KMS-11 (cell line): ENCODE data around the gene KLHL14.

Source experiments
- H2AFZ ChIP-seq: fragments of 200-600 bp; sonication (generic); 2 replicates; pipeline ENCODE4 v1.6.1; 2016; ENCODE audit warnings: antibody characterized with exemption, mixed run types, low read depth
- H3K27ac ChIP-seq: fragments of 200-600 bp; sonication (generic); 2 replicates; pipeline ENCODE4 v1.6.1; 2016; ENCODE audit warnings: mild to moderate bottlenecking, mixed run types
- H3K27me3 ChIP-seq: fragments of 200-600 bp; sonication (generic); 2 replicates; pipeline ENCODE4 v1.6.1; 2017; ENCODE audit warnings: mild to moderate bottlenecking, low read depth, mixed run types, moderate library complexity; ENCODE audit not compliant: insufficient read depth
- H3K36me3 ChIP-seq: fragments of 200-600 bp; sonication (generic); 2 replicates; pipeline ENCODE4 v1.6.1; 2017; ENCODE audit warnings: mild to moderate bottlenecking, mixed run types; ENCODE audit not compliant: insufficient read depth
- H3K4me1 ChIP-seq: fragments of 200-600 bp; sonication (generic); 2 replicates; pipeline ENCODE4 v1.6.1; 2016; ENCODE audit warnings: mild to moderate bottlenecking, low read depth, mixed run types; ENCODE audit not compliant: poor library complexity, severe bottlenecking
- H3K4me2 ChIP-seq: fragments of 200-600 bp; sonication (generic); 2 replicates; pipeline ENCODE4 v1.7.0; 2016; ENCODE audit warnings: mild to moderate bottlenecking, mixed run types
- H3K4me3 ChIP-seq: fragments of 200-600 bp; sonication (generic); IDR thresholded peaks from 2 replicates; pipeline ENCODE4 v1.6.1; 2017; ENCODE audit warnings: low read depth, low read length, mixed read lengths; ENCODE audit not compliant: insufficient read depth
- H3K79me2 ChIP-seq: fragments of 200-600 bp; sonication (generic); 2 replicates; pipeline ENCODE4 v1.6.1; 2016; ENCODE audit warnings: low read depth, mixed run types; ENCODE audit not compliant: insufficient read depth
- H3K9ac ChIP-seq: fragments of 200-600 bp; sonication (generic); 2 replicates; pipeline ENCODE4 v1.6.1; 2016; ENCODE audit warnings: mild to moderate bottlenecking, mixed run types
- H4K20me1 ChIP-seq: fragments of 200-600 bp; sonication (generic); 2 replicates; pipeline ENCODE4 v1.6.1; 2016; ENCODE audit warnings: mild to moderate bottlenecking, mixed run types; ENCODE audit not compliant: insufficient read depth
- CTCF ChIP-seq: fragments of 200-600 bp; sonication (generic); conservative IDR thresholded peaks from 2 replicates; pipeline ENCODE4 v1.6.1; 2017; ENCODE audit warnings: low read depth, mild to moderate bottlenecking, antibody characterized with exemption, low read length, moderate library complexity, mixed read lengths

KLHL14 gene

GRCh38 chr18:32742579-32742978 lies 30.2 kb downstream of the KLHL14 start:
- no peaks in the 10 kb centered on the region for H3K36me3 ChIP-seq
- H3K79me2 ChIP-seq = no peaks in the 10 kb centered on the region
- H3K27ac ChIP-seq = no peak overlapping the region
- no peaks in the 10 kb centered on the region for H3K27me3 ChIP-seq
- no peak overlapping the region for H3K4me2 ChIP-seq
- no peaks in the 10 kb centered on the region for H4K20me1 ChIP-seq
- H3K4me1 ChIP-seq = no peaks in the 10 kb centered on the region
- no peak overlapping the region for H2AFZ ChIP-seq
- H3K9ac ChIP-seq = no peak overlapping the region
- TF ChIP-seq CTCF = no peak
- no peak overlapping the region for H3K4me3 ChIP-seq

- TF ChIP-seq CTCF = no peak
- Histone ChIP-seq H3K36me3 (no peaks in the 10 kb centered on the region), H4K20me1 (no peaks in the 10 kb centered on the region), H3K27me3 (no peaks in the 10 kb centered on the region), H3K4me1 (peaks cover 5% of the 10 kb centered on the region), H2AFZ (no peak overlapping the region), H3K27ac (no peak overlapping the region), H3K79me2 (no peaks in the 10 kb centered on the region), H3K4me2 (no peak overlapping the region), H3K9ac (no peak overlapping the region), H3K4me3 (no peak overlapping the region)
These were observed 37.0 kb downstream of the KLHL14 start for GRCh38 chr18:32735781-32736180.

- Histone ChIP-seq H3K4me3 (no peak overlapping the region), H3K27me3 (no peaks in the 10 kb centered on the region), H3K4me1 (peaks cover 14% of the 10 kb centered on the region), H3K79me2 (no peaks in the 10 kb centered on the region), H2AFZ (no peak overlapping the region), H3K4me2 (no peak overlapping the region), H3K36me3 (no peaks in the 10 kb centered on the region), H3K9ac (no peak overlapping the region), H3K27ac (no peak overlapping the region), H4K20me1 (no peaks in the 10 kb centered on the region)
- TF ChIP-seq CTCF = no peak
These were observed 38.4 kb downstream of the KLHL14 start for GRCh38 chr18:32734442-32734841.

GRCh38 chr18:32732165-32732564 lies 40.7 kb downstream of the KLHL14 start:
- Histone ChIP-seq H3K27ac (no peak overlapping the region), H3K27me3 (no peaks in the 10 kb centered on the region), H3K79me2 (no peaks in the 10 kb centered on the region), H3K36me3 (no peaks in the 10 kb centered on the region), H3K4me1 (peaks cover 14% of the 10 kb centered on the region), H3K4me2 (no peak overlapping the region), H4K20me1 (no peaks in the 10 kb centered on the region), H3K4me3 (no peak overlapping the region), H3K9ac (no peak overlapping the region), H2AFZ (no peak overlapping the region)
- no peak for TF ChIP-seq CTCF

GRCh38 chr18:32730620-32731091 lies 42.2 kb downstream of the KLHL14 start:
- H3K27me3 ChIP-seq = no peaks in the 10 kb centered on the region
- no peaks in the 10 kb centered on the region for H3K79me2 ChIP-seq
- H3K4me2 ChIP-seq = peak overlapping the region; percentile 62
- H3K27ac ChIP-seq = no peak overlapping the region
- H3K4me3 ChIP-seq = no peak overlapping the region
- H3K4me1 ChIP-seq = peaks cover 14% of the 10 kb centered on the region
- TF ChIP-seq CTCF = no peak
- no peak overlapping the region for H3K9ac ChIP-seq
- H4K20me1 ChIP-seq = no peaks in the 10 kb centered on the region
- no peaks in the 10 kb centered on the region for H3K36me3 ChIP-seq
- 0 out of 2 replicates have a peak overlapping the region, but pooled peaks have one; percentile 15 for H2AFZ ChIP-seq
